ENCODE data around the gene FAM163A. TPM values are rescaled to one million over a fixed set of nuclear protein-coding genes. Genes with fewer than 3 reads are reported as not detected.

FAM163A gene
- total and polyA plus RNA-seq, 2 donors from 2014 or later = not detected

DNA sequence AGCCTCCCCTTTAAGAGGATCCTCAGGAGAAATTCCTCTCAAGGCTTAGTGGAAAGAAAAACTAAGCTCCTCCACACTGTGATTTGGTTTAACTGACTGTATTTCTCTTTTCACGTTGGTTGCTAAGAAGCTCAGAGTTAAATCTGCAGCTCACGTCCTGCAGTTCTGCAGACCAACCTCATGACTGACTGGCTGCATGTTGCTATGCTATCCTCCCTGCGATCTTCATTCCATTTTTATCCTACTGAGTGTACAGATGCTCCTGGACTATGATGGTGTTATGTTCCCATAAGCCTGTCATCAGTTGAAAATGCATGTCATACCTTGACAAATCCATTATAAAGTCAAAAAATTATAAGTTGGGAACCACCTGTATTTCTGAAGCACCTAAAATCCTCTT, 34.6 kb downstream of the FAM163A start:
- Histone ChIP-seq H3K9me3 (ENCODE audit: control insufficient read depth in 2 of 3, insufficient read depth in 1 of 3, low read length in 3 of 3) (peaks cover 0 to under 1% (median 0%) of the 10 kb centered on the region in 3 donors), H3K27me3 (ENCODE audit: control insufficient read depth, insufficient read depth, low read length) (no peaks in the 10 kb centered on the region), H3K4me3 (ENCODE audit: low read length in 3 of 3) (no peak overlapping the region), H3K9ac (ENCODE audit: low read length in 3 of 3) (no peak overlapping the region), H3K27ac (ENCODE audit: low read depth in 2 of 2, low read length in 2 of 2) (no peak overlapping the region), H3K36me3 (ENCODE audit: control insufficient read depth in 2 of 3, insufficient read depth in 3 of 3, low read length in 3 of 3) (no peaks in the 10 kb centered on the region), H3K4me1 (ENCODE audit: control insufficient read depth in 2 of 3, insufficient read depth in 2 of 3, low read depth in 1 of 3, low read length in 3 of 3) (no peaks in the 10 kb centered on the region)
- FAIRE-seq = no peak
- TF ChIP-seq, protein P1, sequence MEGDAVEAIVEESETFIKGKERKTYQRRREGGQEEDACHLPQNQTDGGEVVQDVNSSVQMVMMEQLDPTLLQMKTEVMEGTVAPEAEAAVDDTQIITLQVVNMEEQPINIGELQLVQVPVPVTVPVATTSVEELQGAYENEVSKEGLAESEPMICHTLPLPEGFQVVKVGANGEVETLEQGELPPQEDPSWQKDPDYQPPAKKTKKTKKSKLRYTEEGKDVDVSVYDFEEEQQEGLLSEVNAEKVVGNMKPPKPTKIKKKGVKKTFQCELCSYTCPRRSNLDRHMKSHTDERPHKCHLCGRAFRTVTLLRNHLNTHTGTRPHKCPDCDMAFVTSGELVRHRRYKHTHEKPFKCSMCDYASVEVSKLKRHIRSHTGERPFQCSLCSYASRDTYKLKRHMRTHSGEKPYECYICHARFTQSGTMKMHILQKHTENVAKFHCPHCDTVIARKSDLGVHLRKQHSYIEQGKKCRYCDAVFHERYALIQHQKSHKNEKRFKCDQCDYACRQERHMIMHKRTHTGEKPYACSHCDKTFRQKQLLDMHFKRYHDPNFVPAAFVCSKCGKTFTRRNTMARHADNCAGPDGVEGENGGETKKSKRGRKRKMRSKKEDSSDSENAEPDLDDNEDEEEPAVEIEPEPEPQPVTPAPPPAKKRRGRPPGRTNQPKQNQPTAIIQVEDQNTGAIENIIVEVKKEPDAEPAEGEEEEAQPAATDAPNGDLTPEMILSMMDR (IDR thresholded peaks at IDR 0.05; ENCODE audit: borderline replicate concordance, extremely low read depth, insufficient read depth) = no peak
- intact Hi-C loops (cut with DNase I) = no loop called here
- DNase-seq = no peak

DNA sequence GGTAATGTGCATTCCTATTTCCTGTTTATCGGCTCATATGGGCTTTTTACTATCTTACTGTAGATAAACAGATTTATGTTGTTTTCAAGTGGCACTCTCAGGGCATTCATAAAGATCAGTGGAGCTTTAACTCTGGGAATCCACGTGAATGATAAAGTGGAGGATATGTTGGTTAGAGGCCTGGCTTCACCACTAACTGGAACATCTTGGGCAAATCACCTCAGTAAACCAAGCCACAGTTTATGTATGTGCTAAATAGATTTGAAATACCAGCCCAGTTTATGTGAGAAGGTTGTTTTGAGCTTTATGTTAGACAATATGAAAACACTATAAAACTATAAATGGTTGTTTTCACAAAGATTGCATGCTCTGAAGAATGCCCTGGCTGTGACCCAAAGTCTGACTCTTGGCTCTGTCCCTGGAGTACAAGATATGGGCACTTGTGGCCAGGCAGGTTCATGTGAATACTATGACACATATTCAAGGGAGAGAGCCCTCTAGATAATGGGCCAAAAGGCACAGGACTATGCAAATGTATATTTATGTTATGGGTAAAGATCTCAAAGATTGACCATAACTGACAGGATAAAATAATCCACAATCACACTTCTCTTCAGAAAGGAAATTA, 36.7 kb downstream of the FAM163A start:
- H3K4me1 ChIP-seq (ENCODE audit: control insufficient read depth in 2 of 3, insufficient read depth in 2 of 3, low read depth in 1 of 3, low read length in 3 of 3) = no peaks in the 10 kb centered on the region

DNA sequence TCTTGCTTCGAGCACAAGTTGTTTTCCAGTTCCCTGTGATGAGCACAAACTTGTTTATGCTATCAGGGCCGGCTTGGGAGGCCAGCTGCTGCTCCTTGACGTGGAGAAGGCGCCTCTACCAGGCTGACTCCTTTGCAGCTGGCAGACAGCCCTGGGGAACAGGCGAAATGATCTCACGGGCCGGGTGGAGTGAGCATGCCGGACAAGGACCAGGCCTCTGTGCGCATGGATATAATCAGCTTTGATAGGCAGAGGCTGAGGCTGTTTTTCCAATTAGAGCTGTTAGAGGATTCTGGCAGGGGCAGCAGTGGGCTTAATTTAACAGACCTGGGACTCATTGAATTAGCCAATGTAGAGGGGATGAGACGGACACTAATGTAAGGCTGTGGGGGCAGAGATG, 38.9 kb downstream of the FAM163A start:
- no peak overlapping the region for H3K9ac ChIP-seq (ENCODE audit: low read length in 3 of 3)
- DNase-seq (peak in 1 of 5 donors; percentile 74), FAIRE-seq (no peak)
- H3K27ac ChIP-seq (ENCODE audit: low read depth in 2 of 2, low read length in 2 of 2) = no peak overlapping the region
- no peaks in the 10 kb centered on the region for H3K4me1 ChIP-seq (ENCODE audit: control insufficient read depth in 2 of 3, insufficient read depth in 2 of 3, low read depth in 1 of 3, low read length in 3 of 3)
- intact Hi-C loops (cut with DNase I) = no loop called here
- no peaks in the 10 kb centered on the region for H3K36me3 ChIP-seq (ENCODE audit: control insufficient read depth in 2 of 3, insufficient read depth in 3 of 3, low read length in 3 of 3)
- TF ChIP-seq, protein P1 (IDR thresholded peaks at IDR 0.05; ENCODE audit: borderline replicate concordance, extremely low read depth, insufficient read depth) = no peak
- no peak overlapping the region for H3K4me3 ChIP-seq (ENCODE audit: low read length in 3 of 3)
- H3K9me3 ChIP-seq (ENCODE audit: control insufficient read depth in 2 of 3, insufficient read depth in 1 of 3, low read length in 3 of 3) = no peaks in the 10 kb centered on the region
- no peaks in the 10 kb centered on the region for H3K27me3 ChIP-seq (ENCODE audit: control insufficient read depth, insufficient read depth, low read length)

More for the DNA sequence above, 36.7 kb downstream of the FAM163A start:
- TF ChIP-seq, protein P1 (IDR thresholded peaks at IDR 0.05; ENCODE audit: borderline replicate concordance, extremely low read depth, insufficient read depth) = no peak
- no peak overlapping the region for H3K9ac ChIP-seq (ENCODE audit: low read length in 3 of 3)
- H3K27me3 ChIP-seq (ENCODE audit: control insufficient read depth, insufficient read depth, low read length) = no peaks in the 10 kb centered on the region
- no peaks in the 10 kb centered on the region for H3K9me3 ChIP-seq (ENCODE audit: control insufficient read depth in 2 of 3, insufficient read depth in 1 of 3, low read length in 3 of 3)
- H3K4me3 ChIP-seq (ENCODE audit: low read length in 3 of 3) = no peak overlapping the region
- no peaks in the 10 kb centered on the region for H3K36me3 ChIP-seq (ENCODE audit: control insufficient read depth in 2 of 3, insufficient read depth in 3 of 3, low read length in 3 of 3)
- H3K27ac ChIP-seq (ENCODE audit: low read depth in 2 of 2, low read length in 2 of 2) = no peak overlapping the region
- no peak for DNase-seq
- intact Hi-C loops (cut with DNase I) = no loop called here
- no peak for FAIRE-seq

DNA sequence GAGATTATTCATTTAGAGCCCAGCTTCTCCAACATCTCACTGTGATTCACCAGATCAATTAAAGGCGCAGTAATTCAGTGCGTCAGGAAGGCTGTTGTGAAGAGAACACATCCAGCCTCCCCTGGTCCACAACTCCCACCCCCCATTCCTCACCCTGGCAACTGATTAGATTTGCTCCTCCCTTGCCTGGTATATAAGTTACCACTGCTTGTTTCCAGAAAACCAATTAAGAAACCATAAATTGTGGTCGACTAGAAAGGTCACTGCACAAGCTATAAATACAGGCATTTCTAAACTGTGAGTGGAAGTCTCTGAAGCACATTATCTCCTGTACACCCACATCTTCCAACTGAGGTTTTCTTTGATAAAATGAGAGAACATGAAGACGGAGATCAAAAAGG, 41.9 kb downstream of the FAM163A start:
- H3K27me3 ChIP-seq (ENCODE audit: control insufficient read depth, insufficient read depth, low read length) = no peaks in the 10 kb centered on the region
- no peaks in the 10 kb centered on the region for H3K4me1 ChIP-seq (ENCODE audit: control insufficient read depth in 2 of 3, insufficient read depth in 2 of 3, low read depth in 1 of 3, low read length in 3 of 3)
- no peak overlapping the region for H3K9ac ChIP-seq (ENCODE audit: low read length in 3 of 3)
- intact Hi-C loops (cut with DNase I) = no loop called here
- TF ChIP-seq, protein P1 (IDR thresholded peaks at IDR 0.05; ENCODE audit: borderline replicate concordance, extremely low read depth, insufficient read depth) = no peak
- no peaks in the 10 kb centered on the region for H3K36me3 ChIP-seq (ENCODE audit: control insufficient read depth in 2 of 3, insufficient read depth in 3 of 3, low read length in 3 of 3)
- no peaks in the 10 kb centered on the region for H3K9me3 ChIP-seq (ENCODE audit: control insufficient read depth in 2 of 3, insufficient read depth in 1 of 3, low read length in 3 of 3)
- FAIRE-seq (no peak), DNase-seq (peak in 4 of 5 donors; percentile 85 to 96 (median 90))
- no peak overlapping the region for H3K27ac ChIP-seq (ENCODE audit: low read depth in 2 of 2, low read length in 2 of 2)
- no peak overlapping the region for H3K4me3 ChIP-seq (ENCODE audit: low read length in 3 of 3)

Data from kidney (tissue), 14 donors.